Esophagus muscularis mucosa (tissue), 4 donors: ENCODE results near the gene CDC14B. TPM values are rescaled to one million over a fixed set of nuclear protein-coding genes. Genes with fewer than 3 reads are reported as not detected.

Experiments used
- DNase-seq: peaks from one replicate; pipeline ENCODE4 v3.0.0-alpha.2; 2017; ENCODE audit errors: extremely low spot score
- H3K27ac ChIP-seq, 4 donors: fragments of 200-600 bp; sonication (generic); replicated peaks in 1 of 4; 1 replicate in 3 of 4; 2 replicates in 1 of 4; pipeline ENCODE4 v1.5.1; 2016 to 2019; ENCODE audit warnings: mild to moderate bottlenecking in 1 of 4
- H3K27me3 ChIP-seq, 4 donors: fragments of 200-600 bp; sonication (generic); one replicate each; pipeline versions ENCODE4 v1.5.1 to v1.6.0; 2016 to 2019
- H3K36me3 ChIP-seq, 4 donors: fragments of 200-600 bp; sonication (generic); one replicate each; pipeline ENCODE4 v1.5.1; 2016 to 2019
- H3K4me1 ChIP-seq, 4 donors: fragments of 200-600 bp; sonication (generic); one replicate each; pipeline ENCODE4 v1.5.1; 2016 to 2019
- H3K4me3 ChIP-seq, 4 donors: fragments of 200-600 bp; sonication (generic); 1 replicate in 2 of 4; 2 replicates in 2 of 4; pipeline ENCODE4 v1.5.1; 2016 to 2019; ENCODE audit warnings: mild to moderate bottlenecking in 4 of 4, moderate library complexity in 1 of 4
- H3K9me3 ChIP-seq, 4 donors: fragments of 200-600 bp; sonication (generic); 1 replicate in 3 of 4; 2 replicates in 1 of 4; pipeline ENCODE4 v1.5.1; 2016 to 2019
- EP300 ChIP-seq: sonication (generic); formaldehyde crosslinking; IDR thresholded peaks from one replicate; pipeline ENCODE4 v1.6.1; 2017; ENCODE audit warnings: antibody characterized with exemption
- POLR2A ChIP-seq: fragments of 450-650 bp; IDR thresholded peaks from one replicate; pipeline ENCODE4 v1.6.1; 2017; ENCODE audit warnings: antibody characterized with exemption, moderate library complexity, mild to moderate bottlenecking, low read depth
- POLR2AphosphoS5 ChIP-seq, 2 donors: sonication (generic); formaldehyde crosslinking; IDR thresholded peaks; one replicate each; pipeline ENCODE4 v1.6.1; 2017; ENCODE audit warnings: antibody characterized with exemption in 2 of 2
- WGBS: methylation state at CpG from one replicate; pipeline ENCODE4 v1.1.5; 2018; 5-methylcytosine and 5-hydroxymethylcytosine counted together
- intact Hi-C: fragments of 100-400 bp; cut with DNase I; formaldehyde crosslinking; loops from one replicate; pipeline ENCODE4 v1.15.1; 2023
- total RNA-seq, 4 donors: library from RNA; depleted of rRNA; stranded (reverse); fragments of >200 nt; gene quantifications; one replicate each; pipeline versions ENCODE4 v1.1.0 to v1.2.1, GENCODE V29; 2016
- TF ChIP-seq, protein P1 (sequence below), 3 experiments: fragments of 200-600 bp in 2 of 3; fragments of 450-650 bp in 1 of 3; sonication (generic) in 2 of 3; IDR thresholded peaks; one replicate each; pipeline ENCODE4 v1.5.1; 2017 to 2019; ENCODE audit warnings: antibody characterized with exemption in 3 of 3, mild to moderate bottlenecking in 2 of 3, moderate library complexity in 1 of 3

CDC14B gene
- total RNA-seq, 4 donors from 2014 or later: 22.0 to 39.7 (median 27.0) TPM

DNA sequence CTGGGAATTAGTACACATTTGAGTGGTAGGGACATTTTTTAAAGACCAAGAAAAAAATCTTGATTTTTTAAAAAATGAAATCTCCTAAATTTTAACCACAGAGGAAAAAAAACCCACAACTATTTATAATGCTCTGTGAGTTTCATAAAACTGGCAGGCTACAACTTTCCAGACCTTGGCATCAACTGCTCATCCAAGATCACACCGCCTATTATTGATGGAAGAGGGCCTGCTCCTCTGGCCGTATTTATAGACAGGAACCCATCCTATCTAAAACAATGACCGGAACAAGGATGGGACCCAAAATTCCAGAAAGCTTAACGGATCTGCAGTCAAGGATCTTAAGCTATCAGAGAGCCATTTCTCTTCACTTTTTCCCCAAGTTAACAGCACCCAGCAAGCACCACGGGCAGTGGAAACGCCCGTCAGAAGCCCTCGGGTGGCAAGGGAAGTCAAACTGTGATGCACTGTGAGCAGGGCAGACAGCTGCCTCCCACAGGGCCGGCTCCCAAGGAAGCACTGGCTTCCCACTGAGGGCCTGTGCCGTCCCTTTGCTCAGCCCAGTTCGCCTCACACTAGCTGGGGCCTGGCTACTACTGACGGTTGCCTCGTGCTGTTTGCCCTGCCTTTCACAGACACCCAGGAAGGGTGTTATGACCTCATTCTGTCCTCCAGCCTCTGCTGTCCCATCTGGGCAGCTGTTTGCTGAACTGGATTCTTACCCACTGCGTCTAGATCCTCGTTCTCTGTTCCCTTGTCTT lies 62.8 kb downstream of the CDC14B start:
- Histone ChIP-seq H3K9me3 (no peaks in the 10 kb centered on the region), H3K27ac (peak overlapping the region; percentile 28 to 63 (median 39)), H3K4me3 (no peak overlapping the region), H3K4me1 (peaks cover 4 to 26% (median 12%) of the 10 kb centered on the region in 4 donors), H3K36me3 (peaks cover 5 to 18% (median 12%) of the 10 kb centered on the region in 4 donors), H3K27me3 (no peaks in the 10 kb centered on the region)
- TF ChIP-seq EP300 (no peak), POLR2AphosphoS5 (IDR thresholded peaks at IDR 0.05) (no peak), POLR2A (no peak)
- TF ChIP-seq, protein P1, sequence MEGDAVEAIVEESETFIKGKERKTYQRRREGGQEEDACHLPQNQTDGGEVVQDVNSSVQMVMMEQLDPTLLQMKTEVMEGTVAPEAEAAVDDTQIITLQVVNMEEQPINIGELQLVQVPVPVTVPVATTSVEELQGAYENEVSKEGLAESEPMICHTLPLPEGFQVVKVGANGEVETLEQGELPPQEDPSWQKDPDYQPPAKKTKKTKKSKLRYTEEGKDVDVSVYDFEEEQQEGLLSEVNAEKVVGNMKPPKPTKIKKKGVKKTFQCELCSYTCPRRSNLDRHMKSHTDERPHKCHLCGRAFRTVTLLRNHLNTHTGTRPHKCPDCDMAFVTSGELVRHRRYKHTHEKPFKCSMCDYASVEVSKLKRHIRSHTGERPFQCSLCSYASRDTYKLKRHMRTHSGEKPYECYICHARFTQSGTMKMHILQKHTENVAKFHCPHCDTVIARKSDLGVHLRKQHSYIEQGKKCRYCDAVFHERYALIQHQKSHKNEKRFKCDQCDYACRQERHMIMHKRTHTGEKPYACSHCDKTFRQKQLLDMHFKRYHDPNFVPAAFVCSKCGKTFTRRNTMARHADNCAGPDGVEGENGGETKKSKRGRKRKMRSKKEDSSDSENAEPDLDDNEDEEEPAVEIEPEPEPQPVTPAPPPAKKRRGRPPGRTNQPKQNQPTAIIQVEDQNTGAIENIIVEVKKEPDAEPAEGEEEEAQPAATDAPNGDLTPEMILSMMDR (IDR thresholded peaks at IDR 0.05): no peak
- intact Hi-C loops: no loop called here
- no peak for DNase-seq
- WGBS: 87% methylated on average over 14 of the region's 15 CpGs

DNA sequence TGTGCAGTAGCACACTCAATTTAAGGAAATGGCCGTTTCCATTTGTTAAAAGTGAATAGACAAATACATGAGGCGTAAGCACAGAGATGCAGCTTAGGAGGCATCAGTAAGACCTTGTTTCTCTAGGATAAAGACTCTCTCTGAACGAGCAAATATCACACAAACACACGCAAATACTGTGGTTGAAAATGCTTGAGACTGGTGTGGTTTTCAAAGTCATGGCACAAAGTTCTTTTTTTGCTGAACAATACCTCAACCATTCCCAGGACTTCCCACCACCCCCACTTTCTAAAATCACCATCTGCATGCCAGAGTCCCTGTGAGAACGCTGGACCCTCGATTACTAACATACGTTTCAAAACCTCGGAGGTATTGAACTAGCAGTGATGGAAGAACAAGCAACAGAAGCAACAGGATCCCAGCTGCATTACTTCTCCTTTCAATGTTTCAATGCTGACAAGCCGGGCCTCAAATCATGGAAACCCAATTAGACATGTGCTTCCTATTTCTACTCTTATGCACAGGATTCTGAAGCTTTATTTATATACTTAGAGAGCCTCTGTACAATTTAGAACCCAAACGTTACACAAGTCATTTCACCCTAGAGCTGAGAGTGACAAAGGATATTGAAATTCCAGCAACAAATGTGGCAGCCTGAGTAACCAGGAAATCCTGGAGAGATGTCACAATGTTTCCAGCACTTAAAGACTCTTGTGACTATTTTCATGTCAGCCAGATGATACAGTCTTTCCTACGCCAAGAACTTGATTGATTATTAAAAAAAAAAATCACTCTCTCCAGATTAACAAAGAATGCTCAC lies 63.9 kb downstream of the CDC14B start:
- intact Hi-C loops: no loop called here
- TF ChIP-seq EP300 (no peak), POLR2AphosphoS5 (IDR thresholded peaks at IDR 0.05) (peak in 1 of 2 donors; percentile 13), POLR2A (no peak)
- TF ChIP-seq, protein P1 (IDR thresholded peaks at IDR 0.05): no peak
- peaks cover 4 to 26% (median 12%) of the 10 kb centered on the region in 4 donors for H3K4me1 ChIP-seq
- no peaks in the 10 kb centered on the region for H3K9me3 ChIP-seq
- peaks cover 0 to 16% (median 11%) of the 10 kb centered on the region in 4 donors for H3K36me3 ChIP-seq
- H3K27me3 ChIP-seq: no peaks in the 10 kb centered on the region
- WGBS: 67% methylated on average over 11 of the region's 11 CpGs
- no peak overlapping the region for H3K4me3 ChIP-seq
- peak overlapping the region in 1 of 4 donors; percentile 7 for H3K27ac ChIP-seq
- DNase-seq: no peak

DNA sequence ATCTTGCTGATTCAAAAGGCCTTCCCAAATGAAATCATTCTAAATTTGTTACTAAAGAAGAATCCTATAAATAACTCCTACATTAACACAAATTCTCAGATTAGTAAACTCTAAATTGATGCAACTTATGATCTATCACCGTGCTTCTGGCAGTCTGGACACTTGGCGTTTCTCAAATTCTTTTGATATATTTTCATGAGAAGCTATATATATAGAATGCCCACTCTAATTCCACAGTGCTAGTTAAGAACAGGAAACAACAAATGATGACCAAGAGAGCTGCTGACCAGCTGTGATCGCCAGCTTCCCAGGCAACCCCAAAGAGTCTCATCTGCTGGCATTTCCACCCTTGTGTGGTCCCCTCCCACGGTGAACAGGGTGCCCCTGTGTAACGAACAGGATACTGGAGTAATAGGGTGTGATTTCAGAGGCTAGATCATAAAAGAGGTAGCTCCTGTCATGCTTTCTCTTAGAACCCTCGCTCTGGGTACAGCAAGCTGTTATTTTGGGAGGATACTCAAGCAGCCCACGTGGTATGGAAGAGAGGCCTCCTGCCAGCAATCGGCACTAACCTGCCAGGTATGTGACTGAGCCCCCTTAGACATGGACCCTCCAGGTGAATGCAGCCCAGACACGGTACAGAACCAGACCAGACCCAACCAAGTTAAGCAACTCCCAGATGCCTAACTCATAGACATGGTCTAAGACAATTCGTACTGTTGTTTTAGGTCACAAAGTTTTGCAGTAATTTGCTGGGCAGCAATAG lies 64.7 kb downstream of the CDC14B start:
- 90% methylated on average over 8 of the region's 10 CpGs for WGBS
- Histone ChIP-seq H3K27ac (peak overlapping the region in 2 of 4 donors; percentile 8 to 17), H3K27me3 (no peaks in the 10 kb centered on the region), H3K4me1 (peaks cover 4 to 26% (median 12%) of the 10 kb centered on the region in 4 donors), H3K36me3 (peaks cover 0 to 13% (median 5%) of the 10 kb centered on the region in 4 donors), H3K9me3 (no peaks in the 10 kb centered on the region), H3K4me3 (no peak overlapping the region)
- no peak for DNase-seq
- intact Hi-C loops: loop anchor here (5.0 kb wide), 2 partner anchors 93 to 102 kb away; partner anchors contain the start of gene PRXL2C
- TF ChIP-seq, protein P1 (IDR thresholded peaks at IDR 0.05): no peak
- no peak for TF ChIP-seq POLR2A
- TF ChIP-seq POLR2AphosphoS5 (IDR thresholded peaks at IDR 0.05): no peak
- no peak for TF ChIP-seq EP300

DNA sequence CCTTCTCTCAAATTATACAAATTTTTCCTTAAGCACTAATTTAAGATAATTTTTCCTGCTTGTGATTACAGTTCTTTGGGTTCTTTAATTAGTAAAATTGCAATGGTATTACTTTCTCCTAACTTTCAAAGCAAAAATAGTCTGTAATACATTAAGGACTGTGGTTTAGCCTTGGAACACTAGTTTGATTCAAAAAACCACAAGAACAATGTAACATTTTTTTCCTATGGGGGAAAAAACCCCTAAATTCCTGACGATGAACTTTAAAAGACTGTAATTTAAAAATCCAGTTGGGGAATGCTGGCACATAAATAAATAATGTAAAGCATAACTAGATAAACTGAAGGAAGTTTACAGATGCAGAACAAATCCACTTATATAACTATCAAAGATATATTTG lies 65.3 kb downstream of the CDC14B start:
- Histone ChIP-seq H3K4me1 (peaks cover 4 to 26% (median 12%) of the 10 kb centered on the region in 4 donors), H3K9me3 (no peaks in the 10 kb centered on the region), H3K27ac (peak overlapping the region in 1 of 4 donors; percentile 17), H3K4me3 (no peak overlapping the region), H3K36me3 (peaks cover 0 to 16% (median 5%) of the 10 kb centered on the region in 4 donors), H3K27me3 (no peaks in the 10 kb centered on the region)
- WGBS: 56% methylated on average over 1 of the region's 1 CpG
- intact Hi-C loops: loop anchor here (5.0 kb wide), 2 partner anchors 92 to 103 kb away; partner anchors contain the start of gene PRXL2C
- TF ChIP-seq, protein P1 (IDR thresholded peaks at IDR 0.05): no peak
- TF ChIP-seq POLR2A: no peak
- no peak for TF ChIP-seq EP300
- no peak for TF ChIP-seq POLR2AphosphoS5 (IDR thresholded peaks at IDR 0.05)
- no peak for DNase-seq
